Measurements from ENCODE around the gene EIPR1. TPM values are rescaled to one million over a fixed set of nuclear protein-coding genes. Genes with fewer than 3 reads are reported as not detected.

EIPR1 gene
- total and polyA plus RNA-seq, 4 donors: 12.0 to 26.8 (median 23.4) TPM

DNA sequence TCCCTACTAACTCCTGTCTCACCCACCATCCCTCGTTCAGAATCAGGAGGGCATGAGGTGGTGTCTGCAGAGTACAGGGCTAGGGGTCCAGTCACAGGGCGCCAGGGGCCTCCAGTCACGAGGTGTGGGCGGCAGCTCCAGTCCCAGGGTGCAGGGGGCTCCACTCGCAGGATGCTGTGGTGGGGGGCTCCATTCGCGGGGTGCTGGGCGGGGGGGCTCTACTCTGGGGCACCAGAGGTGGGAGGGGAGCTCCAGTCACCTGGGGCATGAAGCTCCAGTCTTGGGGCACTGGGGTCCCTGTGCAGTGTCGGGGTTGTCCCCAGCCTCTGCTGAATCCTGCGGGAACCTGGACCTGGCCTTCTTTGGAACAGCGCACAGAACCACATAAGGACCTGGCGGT, 66.0 kb downstream of the EIPR1 start:
- DNase-seq: no peak
- H3K9ac ChIP-seq (ENCODE audit: insufficient read depth in 1 of 2, low read length in 2 of 2): no peak overlapping the region
- no peak for ATAC-seq (ENCODE audit: insufficient read depth, low FRiP score)
- H3K27ac ChIP-seq (ENCODE audit: low read depth in 1 of 2, low read length in 1 of 2): no peak overlapping the region
- no peaks in the 10 kb centered on the region for H3K9me3 ChIP-seq (ENCODE audit: control insufficient read depth in 4 of 4, insufficient read depth in 3 of 4, low read length in 3 of 4)
- no peaks in the 10 kb centered on the region for H3K27me3 ChIP-seq (ENCODE audit: control insufficient read depth in 3 of 3, insufficient read depth in 3 of 3, low read length in 2 of 3)
- WGBS, 2 donors: 91 to 96% methylated on average over 12 of the region's 12 CpGs
- peaks cover 0 to 14% (median 8%) of the 10 kb centered on the region in 5 donors for H3K4me1 ChIP-seq (ENCODE audit: control insufficient read depth in 5 of 5, insufficient read depth in 5 of 5, low read length in 5 of 5)
- TF ChIP-seq, protein P1, sequence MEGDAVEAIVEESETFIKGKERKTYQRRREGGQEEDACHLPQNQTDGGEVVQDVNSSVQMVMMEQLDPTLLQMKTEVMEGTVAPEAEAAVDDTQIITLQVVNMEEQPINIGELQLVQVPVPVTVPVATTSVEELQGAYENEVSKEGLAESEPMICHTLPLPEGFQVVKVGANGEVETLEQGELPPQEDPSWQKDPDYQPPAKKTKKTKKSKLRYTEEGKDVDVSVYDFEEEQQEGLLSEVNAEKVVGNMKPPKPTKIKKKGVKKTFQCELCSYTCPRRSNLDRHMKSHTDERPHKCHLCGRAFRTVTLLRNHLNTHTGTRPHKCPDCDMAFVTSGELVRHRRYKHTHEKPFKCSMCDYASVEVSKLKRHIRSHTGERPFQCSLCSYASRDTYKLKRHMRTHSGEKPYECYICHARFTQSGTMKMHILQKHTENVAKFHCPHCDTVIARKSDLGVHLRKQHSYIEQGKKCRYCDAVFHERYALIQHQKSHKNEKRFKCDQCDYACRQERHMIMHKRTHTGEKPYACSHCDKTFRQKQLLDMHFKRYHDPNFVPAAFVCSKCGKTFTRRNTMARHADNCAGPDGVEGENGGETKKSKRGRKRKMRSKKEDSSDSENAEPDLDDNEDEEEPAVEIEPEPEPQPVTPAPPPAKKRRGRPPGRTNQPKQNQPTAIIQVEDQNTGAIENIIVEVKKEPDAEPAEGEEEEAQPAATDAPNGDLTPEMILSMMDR (IDR thresholded peaks at IDR 0.05; ENCODE audit: control extremely low read depth, extremely low read depth): no peak
- no peaks in the 10 kb centered on the region for H3K36me3 ChIP-seq (ENCODE audit: control insufficient read depth in 4 of 4, insufficient read depth in 4 of 4, low read length in 4 of 4)
- no peak overlapping the region for H3K4me3 ChIP-seq

DNA sequence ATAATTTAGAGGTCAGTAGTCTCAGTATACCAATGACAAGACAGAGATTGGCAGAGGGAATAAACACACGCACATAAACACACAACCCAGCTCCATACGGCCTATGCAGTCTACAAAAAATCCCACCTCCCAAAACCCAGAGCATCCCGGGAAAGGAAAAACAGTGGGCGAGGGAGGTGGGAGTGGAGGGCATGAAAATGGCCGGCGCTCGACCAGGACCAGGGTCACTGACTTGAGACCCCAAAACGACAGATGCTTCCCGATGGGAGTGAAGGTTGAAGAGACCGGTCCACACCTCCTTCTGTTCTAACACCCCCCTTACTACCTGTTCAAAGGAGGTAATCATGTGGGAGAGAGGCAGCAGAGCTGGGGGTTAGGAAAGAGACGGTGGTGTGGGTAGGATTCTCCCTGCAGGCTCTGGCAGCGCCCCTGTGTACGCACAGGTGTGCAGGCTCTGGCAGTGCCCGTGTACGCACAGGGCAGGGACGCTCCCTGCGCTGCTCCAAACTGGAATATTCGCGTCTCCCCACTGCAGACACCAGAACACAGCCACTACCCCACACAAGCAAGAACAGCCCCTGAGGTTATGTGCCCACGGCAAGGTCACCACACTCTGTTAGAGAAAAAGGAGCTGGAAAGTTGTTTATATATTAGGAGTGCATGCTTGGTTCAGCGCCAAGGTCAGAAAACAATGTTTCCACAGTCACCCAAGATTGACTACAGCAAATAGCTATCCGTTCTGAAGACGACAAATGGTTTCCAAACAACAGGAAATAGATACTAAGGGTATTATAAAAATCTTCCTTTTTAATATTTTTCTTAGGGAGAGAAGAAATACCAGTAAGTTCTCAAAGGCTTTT, 67.9 kb downstream of the EIPR1 start:
- no peaks in the 10 kb centered on the region for H3K27me3 ChIP-seq (ENCODE audit: control insufficient read depth in 3 of 3, insufficient read depth in 3 of 3, low read length in 2 of 3)
- H3K4me1 ChIP-seq (ENCODE audit: control insufficient read depth in 5 of 5, insufficient read depth in 5 of 5, low read length in 5 of 5): peaks cover 0 to 13% (median 8%) of the 10 kb centered on the region in 5 donors
- H3K9me3 ChIP-seq (ENCODE audit: control insufficient read depth in 4 of 4, insufficient read depth in 3 of 4, low read length in 3 of 4): no peaks in the 10 kb centered on the region
- H3K4me3 ChIP-seq: no peak overlapping the region
- WGBS, 2 donors: 86 to 92% methylated on average over 23 of the region's 23 CpGs
- TF ChIP-seq, protein P1 (IDR thresholded peaks at IDR 0.05; ENCODE audit: control extremely low read depth, extremely low read depth): no peak
- H3K36me3 ChIP-seq (ENCODE audit: control insufficient read depth in 4 of 4, insufficient read depth in 4 of 4, low read length in 4 of 4): no peaks in the 10 kb centered on the region
- H3K27ac ChIP-seq (ENCODE audit: low read depth in 1 of 2, low read length in 1 of 2): no peak overlapping the region
- H3K9ac ChIP-seq (ENCODE audit: insufficient read depth in 1 of 2, low read length in 2 of 2): no peak overlapping the region
- ATAC-seq (ENCODE audit: insufficient read depth, low FRiP score): no peak
- peak in 2 of 3 donors; percentile 11 to 26 for DNase-seq

DNA sequence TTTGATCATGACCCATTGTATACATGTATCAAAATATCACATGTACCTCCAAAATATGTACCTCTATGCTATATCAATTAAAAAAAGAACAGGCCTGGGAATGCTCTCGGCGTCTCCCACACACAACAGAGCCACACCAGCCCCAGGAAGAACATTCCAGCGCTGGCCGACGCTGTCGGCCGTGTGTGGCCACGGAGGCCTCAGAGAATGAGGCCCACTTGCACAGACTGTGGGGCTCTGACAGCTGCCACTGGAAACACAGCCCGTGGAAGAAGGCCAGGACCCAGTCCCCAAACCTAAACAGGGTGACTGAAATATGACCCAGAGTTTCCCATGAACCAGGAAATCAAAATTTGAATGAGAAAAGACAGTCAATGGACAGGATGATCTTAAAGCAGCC, 69.7 kb downstream of the EIPR1 start:
- ATAC-seq (ENCODE audit: insufficient read depth, low FRiP score) (no peak), DNase-seq (no peak)
- Histone ChIP-seq H3K9me3 (ENCODE audit: control insufficient read depth in 4 of 4, insufficient read depth in 3 of 4, low read length in 3 of 4) (no peaks in the 10 kb centered on the region), H3K27me3 (ENCODE audit: control insufficient read depth in 3 of 3, insufficient read depth in 3 of 3, low read length in 2 of 3) (no peaks in the 10 kb centered on the region), H3K4me1 (ENCODE audit: control insufficient read depth in 5 of 5, insufficient read depth in 5 of 5, low read length in 5 of 5) (peaks cover 0 to 8% (median 4%) of the 10 kb centered on the region in 5 donors), H3K9ac (ENCODE audit: insufficient read depth in 1 of 2, low read length in 2 of 2) (no peak overlapping the region), H3K27ac (ENCODE audit: low read depth in 1 of 2, low read length in 1 of 2) (no peak overlapping the region), H3K36me3 (ENCODE audit: control insufficient read depth in 4 of 4, insufficient read depth in 4 of 4, low read length in 4 of 4) (no peaks in the 10 kb centered on the region), H3K4me3 (no peak overlapping the region)
- TF ChIP-seq, protein P1 (IDR thresholded peaks at IDR 0.05; ENCODE audit: control extremely low read depth, extremely low read depth): no peak
- WGBS, 2 donors: 94 to 95% methylated on average over 9 of the region's 9 CpGs
